HG03196 (cell line): Measurements from ENCODE around the gene OR2G2.

Experiments used
- ATAC-seq: cut with Tn5 transposase; IDR thresholded peaks from one replicate; pipeline ENCODE4 v1.9.1; 2021; ENCODE audit not compliant: unreplicated experiment

OR2G2 gene

GRCh38 chr1:247588060-247588459, at the start of gene OR2G2:
Gene OR2G2, plus strand, starts transcription at chr1:247588360. Its CDS starts 0 bp downstream, at chr1:247588360.
- ATAC-seq: no peak

GRCh38 chr1:247538561-247538960, 49.6 kb upstream of the OR2G2 start:
- no peak for ATAC-seq

- ATAC-seq: no peak
Measured at GRCh38 chr1:247539215-247539614, 48.9 kb upstream of the OR2G2 start.

- no peak for ATAC-seq
Measured at GRCh38 chr1:247540581-247540980, 47.6 kb upstream of the OR2G2 start.

- no peak for ATAC-seq
Measured at GRCh38 chr1:247542811-247543210, 45.3 kb upstream of the OR2G2 start.

GRCh38 chr1:247548092-247548491, 40.1 kb upstream of the OR2G2 start:
- no peak for ATAC-seq

GRCh38 chr1:247548769-247549182, 39.4 kb upstream of the OR2G2 start, which contains the start of gene GCSAML:
Gene GCSAML, plus strand, starts transcription at chr1:247549134. Its CDS starts 58 bp downstream, at chr1:247549192.
- ATAC-seq: no peak

- no peak for ATAC-seq
Measured at GRCh38 chr1:247551721-247552120, 36.4 kb upstream of the OR2G2 start.

GRCh38 chr1:247552231-247552630, 35.9 kb upstream of the OR2G2 start:
- no peak for ATAC-seq

GRCh38 chr1:247557926-247558674, 30.1 kb upstream of the OR2G2 start:
- no peak for ATAC-seq

- no peak for ATAC-seq
Measured at GRCh38 chr1:247561711-247562110, 26.4 kb upstream of the OR2G2 start.

GRCh38 chr1:247562198-247562597, 26.0 kb upstream of the OR2G2 start:
- no peak for ATAC-seq

- no peak for ATAC-seq
Measured at GRCh38 chr1:247574236-247574635, 13.9 kb upstream of the OR2G2 start.

GRCh38 chr1:247574664-247575063, 13.5 kb upstream of the OR2G2 start:
- no peak for ATAC-seq

GRCh38 chr1:247576514-247576913, 11.6 kb upstream of the OR2G2 start:
- ATAC-seq: no peak

GRCh38 chr1:247578946-247579460, 9.2 kb upstream of the OR2G2 start:
- ATAC-seq: no peak

GRCh38 chr1:247605286-247605685, 17.1 kb downstream of the OR2G2 start, which contains the start of gene OR2G3:
Gene OR2G3, plus strand, starts transcription at chr1:247605586. Its CDS starts 0 bp downstream, at chr1:247605586.
- ATAC-seq: no peak

- no peak for ATAC-seq
Measured at GRCh38 chr1:247613405-247613804, 25.2 kb downstream of the OR2G2 start.

- no peak for ATAC-seq
Measured at GRCh38 chr1:247614625-247615024, 26.5 kb downstream of the OR2G2 start.

GRCh38 chr1:247627951-247628350, 39.8 kb downstream of the OR2G2 start:
- no peak for ATAC-seq

GRCh38 chr1:247638011-247638410, 49.9 kb downstream of the OR2G2 start:
- ATAC-seq: no peak

GRCh38 chr1:247638781-247639180, 50.6 kb downstream of the OR2G2 start:
- ATAC-seq: no peak
